Fibroblast of skin of back (primary cell): ENCODE data around the gene OSER1.
A peak's percentile ranks its signal among the peaks of the same experiment; 100 is the strongest.

Experiments
- DNase-seq: peaks from one replicate; pipeline ENCODE4 v3.0.0-alpha.2; 2013

OSER1 gene

GRCh38 chr20:44224637-44225036 is 14.1 kb upstream of the OSER1 start:
- no peak for DNase-seq

- DNase-seq = no peak
Observed at GRCh38 chr20:44223721-44224120, 13.2 kb upstream of the OSER1 start.

GRCh38 chr20:44222633-44223368 is 12.2 kb upstream of the OSER1 start:
- no peak for DNase-seq

GRCh38 chr20:44222027-44222426 is 11.5 kb upstream of the OSER1 start:
- DNase-seq = no peak

GRCh38 chr20:44221368-44221954 is 10.9 kb upstream of the OSER1 start:
- no peak for DNase-seq

GRCh38 chr20:44219791-44220190 is 9.2 kb upstream of the OSER1 start:
- DNase-seq = no peak

- no peak for DNase-seq
Observed at GRCh38 chr20:44219170-44219730, 8.7 kb upstream of the OSER1 start.

GRCh38 chr20:44218446-44218845 is 7.9 kb upstream of the OSER1 start:
- no peak for DNase-seq

GRCh38 chr20:44217342-44218092 is 6.9 kb upstream of the OSER1 start:
- peak; percentile 62 for DNase-seq

GRCh38 chr20:44215125-44215524 is 4.6 kb upstream of the OSER1 start:
- peak; percentile 62 for DNase-seq

GRCh38 chr20:44212792-44213191 is 2.2 kb upstream of the OSER1 start:
- no peak for DNase-seq

GRCh38 chr20:44211177-44212039 is 837 bp upstream of the OSER1 start:
- DNase-seq = peak; percentile 23

- no peak for DNase-seq
Observed at GRCh38 chr20:44209686-44210405, 725 bp downstream of the OSER1 start.

- DNase-seq = peak; percentile 36
Observed at GRCh38 chr20:44208770-44209169, 1.8 kb downstream of the OSER1 start.

- DNase-seq = no peak
Observed at GRCh38 chr20:44208165-44208564, 2.4 kb downstream of the OSER1 start.

- no peak for DNase-seq
Observed at GRCh38 chr20:44207126-44207723, 3.3 kb downstream of the OSER1 start.

GRCh38 chr20:44206132-44206531 is 4.4 kb downstream of the OSER1 start:
- no peak for DNase-seq

GRCh38 chr20:44204832-44205215 is 5.7 kb downstream of the OSER1 start:
- DNase-seq = no peak

GRCh38 chr20:44204156-44204831 is 6.3 kb downstream of the OSER1 start:
- DNase-seq = peak; percentile 94

GRCh38 chr20:44203161-44203560 is 7.4 kb downstream of the OSER1 start:
- no peak for DNase-seq

GRCh38 chr20:44200983-44201382 is 9.6 kb downstream of the OSER1 start:
- no peak for DNase-seq
